Ovary (tissue), 9 donors: ENCODE measurements around the gene ALG14. TPM values are rescaled to one million over a fixed set of nuclear protein-coding genes. Genes with fewer than 3 reads are reported as not detected.

Experiments used
- DNase-seq, 5 donors: peaks; one replicate each; pipeline ENCODE4 v3.0.0-alpha.2; 2019 to 2020
- H3K27ac ChIP-seq, 2 donors: fragments of 200-600 bp; one replicate each; pipeline versions ENCODE4 v1.5.1 to v1.8.0; 2019 to 2022
- H3K27me3 ChIP-seq: fragments of 200-600 bp; one replicate; pipeline ENCODE4 v1.8.0; 2022
- H3K36me3 ChIP-seq: fragments of 200-600 bp; sonication (generic); one replicate; pipeline ENCODE4 v1.5.1; 2019
- H3K4me1 ChIP-seq: one replicate; pipeline ENCODE4 v1.8.1; 2013; ENCODE audit warnings: mild to moderate bottlenecking, moderate library complexity; ENCODE audit not compliant: insufficient read depth
- H3K4me3 ChIP-seq: fragments of 200-600 bp; sonication (generic); one replicate; pipeline ENCODE4 v1.5.1; 2017
- H3K9me3 ChIP-seq, 2 donors: fragments of 200-600 bp in 1 of 2; sonication (generic) in 1 of 2; one replicate each; pipeline versions ENCODE4 v1.5.1 to v1.8.1; 2013 to 2019; ENCODE audit warnings: mild to moderate bottlenecking in 1 of 2, moderate library complexity in 1 of 2
- CTCF ChIP-seq, 3 donors: fragments of 450-650 bp in 2 of 3; fragments of 200-600 bp in 1 of 3; IDR thresholded peaks; one replicate each; pipeline versions ENCODE4 v1.5.1 to v1.8.0; 2016 to 2022; ENCODE audit warnings: antibody characterized with exemption in 3 of 3, mild to moderate bottlenecking in 1 of 3
- EP300 ChIP-seq: sonication (generic); formaldehyde crosslinking; IDR thresholded peaks from one replicate; pipeline ENCODE4 v1.6.1; 2017; ENCODE audit warnings: antibody characterized with exemption
- POLR2A ChIP-seq: fragments of 450-650 bp; IDR thresholded peaks from one replicate; pipeline ENCODE4 v1.6.1; 2017; ENCODE audit warnings: antibody characterized with exemption, mild to moderate bottlenecking, moderate library complexity
- WGBS, 3 donors: extraction: QIAGEN DNeasy Blood & Tissue Kit in 1 of 3; methylation state at CpG; one replicate each; pipeline versions ENCODE4 v1.1.5 to v1.1.7; 2013 to 2017; 5-methylcytosine and 5-hydroxymethylcytosine counted together
- intact Hi-C, 4 donors: fragments of 100-400 bp; cut with DNase I; formaldehyde crosslinking; loops; one replicate each; pipeline versions ENCODE4 v1.11.0 to v1.15.1; 2022 to 2023
- polyA plus RNA-seq, 2 donors: library from polyadenylated mRNA; stranded (reverse); fragments of 200-250 nt in 1 of 2; fragments of 350-450 nt in 1 of 2; fragmentation: Illumina TruSeq in 1 of 2; extraction: RNeasy Lipid Tissue Mini Kit (QIAGEN cat#74804) in 1 of 2; gene quantifications; one replicate each; pipeline ENCODE4 v1.2.3, GENCODE V29; 2013 to 2014
- total RNA-seq, 7 donors: library from RNA; depleted of rRNA in 2 of 7; stranded (reverse); fragments of >200 nt in 2 of 7; fragmentation: NEBNext Ultra II Directional in 3 of 7; extraction: Animal tissue kit (Norgen Biotek cat#: 25700) in 3 of 7; gene quantifications; one replicate each; pipeline versions ENCODE4 v1.1.0 to v1.2.4, GENCODE V29; 2016 to 2023
- donor health status: DM: no; HTN: no; CAD: no; lungs with moderate emphysema.
- donor health status: DM: no; HTN: no; CAD: no.
- donor health status: Bipolar disorder and iron deficiency.
- donor health status: DM: yes; HTN: yes; CAD: no.
- donor health status: DM: no; HTN: no; CAD: no.
- donor health status: DM: yes; HTN: yes; CAD: no.

ALG14 gene
- total and polyA plus RNA-seq, 9 donors = 1.2 to 16.3 (median 3.6) TPM

GRCh38 chr1:95029532-95029931 lies 43.2 kb downstream of the ALG14 start:
- H3K4me1 ChIP-seq = no peaks in the 10 kb centered on the region
- no peak overlapping the region for H3K4me3 ChIP-seq
- TF ChIP-seq POLR2A = no peak
- peaks cover 0 to 4% of the 10 kb centered on the region in 2 donors for H3K9me3 ChIP-seq
- H3K27me3 ChIP-seq = no peaks in the 10 kb centered on the region
- DNase-seq = no peak
- intact Hi-C loops = loop anchor here in 2 of 4 donors (5.0 to 10.0 kb wide), 2 partner anchors 105 to 177 kb away; partner anchors contain the start of gene CNN3 (in 1 of the 2)
- H3K27ac ChIP-seq = no peak overlapping the region
- no peaks in the 10 kb centered on the region for H3K36me3 ChIP-seq

- DNase-seq = no peak
- intact Hi-C loops = loop anchor here in 2 of 4 donors (5.0 to 10.0 kb wide), 2 partner anchors 104 to 177 kb away; partner anchors contain the start of gene CNN3 (in 1 of the 2)
- no peaks in the 10 kb centered on the region for H3K4me1 ChIP-seq
- H3K9me3 ChIP-seq = peaks cover 0 to 4% of the 10 kb centered on the region in 2 donors
- H3K36me3 ChIP-seq = no peaks in the 10 kb centered on the region
- H3K4me3 ChIP-seq = no peak overlapping the region
- TF ChIP-seq CTCF (IDR thresholded peaks at IDR 0.05) (no peak), POLR2A (no peak), EP300 (no peak)
- H3K27me3 ChIP-seq = no peaks in the 10 kb centered on the region
- no peak overlapping the region for H3K27ac ChIP-seq
Measured at GRCh38 chr1:95028954-95029353, 43.8 kb downstream of the ALG14 start.

GRCh38 chr1:95027046-95027445 lies 45.7 kb downstream of the ALG14 start:
- intact Hi-C loops = loop anchor here in 2 of 4 donors (5.0 to 10.0 kb wide), 2 partner anchors 102 to 175 kb away; partner anchors contain the start of gene CNN3 (in 1 of the 2)
- H3K4me1 ChIP-seq = no peaks in the 10 kb centered on the region
- H3K4me3 ChIP-seq = no peak overlapping the region
- TF ChIP-seq CTCF (IDR thresholded peaks at IDR 0.05) = no peak
- no peak for TF ChIP-seq POLR2A
- no peak for TF ChIP-seq EP300
- WGBS, 3 donors = 17 to 48% (median 20%) methylated on average over 4 of the region's 4 CpGs
- H3K27ac ChIP-seq = no peak overlapping the region
- H3K27me3 ChIP-seq = no peaks in the 10 kb centered on the region
- peaks cover 0 to 4% of the 10 kb centered on the region in 2 donors for H3K9me3 ChIP-seq
- H3K36me3 ChIP-seq = no peaks in the 10 kb centered on the region
- no peak for DNase-seq

GRCh38 chr1:95023399-95024043 lies 49.2 kb downstream of the ALG14 start:
- peak in 1 of 5 donors; percentile 39 for DNase-seq
- Histone ChIP-seq H3K4me3 (no peak overlapping the region), H3K27ac (peak overlapping the region; percentile 63 to 68), H3K9me3 (peaks cover 0 to 4% of the 10 kb centered on the region in 2 donors), H3K4me1 (no peaks in the 10 kb centered on the region), H3K27me3 (no peaks in the 10 kb centered on the region), H3K36me3 (no peaks in the 10 kb centered on the region)
- WGBS, 3 donors = 51 to 60% (median 59%) methylated on average over 3 of the region's 3 CpGs
- intact Hi-C loops = loop anchor here in 2 of 4 donors (5.0 to 10.0 kb wide), 2 partner anchors 99 to 161 kb away; partner anchors contain the start of gene CNN3 (in 1 of the 2)
- no peak for TF ChIP-seq POLR2A
- no peak for TF ChIP-seq EP300
- TF ChIP-seq CTCF (IDR thresholded peaks at IDR 0.05) = no peak

GRCh38 chr1:95022644-95022926 lies 50.2 kb downstream of the ALG14 start:
- no peak for DNase-seq
- intact Hi-C loops = loop anchor here in 2 of 4 donors (5.0 to 10.0 kb wide), 2 partner anchors 98 to 160 kb away; partner anchors contain the start of gene CNN3 (in 1 of the 2)
- Histone ChIP-seq H3K9me3 (peaks cover 0 to 4% of the 10 kb centered on the region in 2 donors), H3K27ac (peak overlapping the region in 1 of 2 donors; percentile 81), H3K36me3 (no peaks in the 10 kb centered on the region), H3K4me1 (peaks cover 2% of the 10 kb centered on the region), H3K27me3 (no peaks in the 10 kb centered on the region), H3K4me3 (no peak overlapping the region)
- TF ChIP-seq POLR2A = no peak
- no peak for TF ChIP-seq EP300
- TF ChIP-seq CTCF (IDR thresholded peaks at IDR 0.05) = no peak
